ENCODE data around the gene KSR1. TPM values are rescaled to one million over a fixed set of nuclear protein-coding genes. Genes with fewer than 3 reads are reported as not detected.

Gene KSR1
- total RNA-seq, 1 experiment from 2014 or later = 19.1 TPM

GRCh38 chr17:27567563-27567859 is 111.3 kb downstream of the KSR1 start:
- BruUV-seq (replicated peaks) = no TSS peak
- Histone ChIP-seq H4K20me1 (ENCODE audit: insufficient read depth) (no peaks in the 10 kb centered on the region), H3K9me2 (ENCODE audit: insufficient read depth) (no peaks in the 10 kb centered on the region), H3K4me1 (replicated peaks; ENCODE audit: insufficient read depth) (peaks cover 9% of the 10 kb centered on the region), H2AFZ (no peak overlapping the region), H3K27ac (no peak overlapping the region), H3K4me3 (no peak overlapping the region), H3K9me3 (ENCODE audit: insufficient read depth, low read depth) (no peaks in the 10 kb centered on the region), H3K4me2 (no peak overlapping the region), H3K79me2 (ENCODE audit: low read depth) (no peaks in the 10 kb centered on the region), H3K36me3 (ENCODE audit: low read depth) (no peaks in the 10 kb centered on the region), H3F3A (ENCODE audit: insufficient read depth, low read depth) (no peaks in the 10 kb centered on the region), H3K27me3 (ENCODE audit: insufficient read depth, low read depth) (no peaks in the 10 kb centered on the region)
- DNase-seq = no peak
- CTCF ChIA-PET = no interaction called here
- intact Hi-C loops (cut with micrococcal nuclease; ENCODE audit: unreplicated experiment) = no loop called here
- POLR2A ChIA-PET (ENCODE audit: unreplicated experiment) = no interaction called here
- no peak for TF ChIP-seq EZH2 (IDR thresholded peaks at IDR 0.05; ENCODE audit: low read depth)
- no peak for TF ChIP-seq CTCF (conservative IDR thresholded peaks at IDR 0.05)

GRCh38 chr17:27568216-27568615 is 112.0 kb downstream of the KSR1 start:
- intact Hi-C loops (cut with micrococcal nuclease; ENCODE audit: unreplicated experiment) = no loop called here

GRCh38 chr17:27568811-27569210 is 112.6 kb downstream of the KSR1 start:
- no peak overlapping the region for H3K4me2 ChIP-seq
- H3F3A ChIP-seq (ENCODE audit: insufficient read depth, low read depth) = no peaks in the 10 kb centered on the region
- no peaks in the 10 kb centered on the region for H4K20me1 ChIP-seq (ENCODE audit: insufficient read depth)
- no peaks in the 10 kb centered on the region for H3K9me3 ChIP-seq (ENCODE audit: insufficient read depth, low read depth)
- H3K9me2 ChIP-seq (ENCODE audit: insufficient read depth) = no peaks in the 10 kb centered on the region
- ChIA-PET CTCF (no interaction called here), POLR2A (ENCODE audit: unreplicated experiment) (no interaction called here)
- no TSS peak for BruUV-seq (replicated peaks)
- H3K4me3 ChIP-seq = no peak overlapping the region
- no peaks in the 10 kb centered on the region for H3K79me2 ChIP-seq (ENCODE audit: low read depth)
- H3K27ac ChIP-seq = no peak overlapping the region
- intact Hi-C loops (cut with micrococcal nuclease; ENCODE audit: unreplicated experiment) = no loop called here
- DNase-seq = no peak
- no peak overlapping the region for H2AFZ ChIP-seq
- H3K4me1 ChIP-seq (replicated peaks; ENCODE audit: insufficient read depth) = peaks cover 13% of the 10 kb centered on the region
- no peaks in the 10 kb centered on the region for H3K27me3 ChIP-seq (ENCODE audit: insufficient read depth, low read depth)
- TF ChIP-seq CTCF (conservative IDR thresholded peaks at IDR 0.05) = no peak
- no peak for TF ChIP-seq EZH2 (IDR thresholded peaks at IDR 0.05; ENCODE audit: low read depth)
- H3K36me3 ChIP-seq (ENCODE audit: low read depth) = no peaks in the 10 kb centered on the region

More at GRCh38 chr17:27568216-27568615, 112.0 kb downstream of the KSR1 start:
- Histone ChIP-seq H2AFZ (no peak overlapping the region), H3K4me2 (no peak overlapping the region), H3K9me2 (ENCODE audit: insufficient read depth) (no peaks in the 10 kb centered on the region), H3K79me2 (ENCODE audit: low read depth) (no peaks in the 10 kb centered on the region), H3K27me3 (ENCODE audit: insufficient read depth, low read depth) (no peaks in the 10 kb centered on the region), H4K20me1 (ENCODE audit: insufficient read depth) (no peaks in the 10 kb centered on the region), H3K27ac (no peak overlapping the region), H3K4me3 (no peak overlapping the region), H3K4me1 (replicated peaks; ENCODE audit: insufficient read depth) (peaks cover 9% of the 10 kb centered on the region), H3K36me3 (ENCODE audit: low read depth) (no peaks in the 10 kb centered on the region), H3F3A (ENCODE audit: insufficient read depth, low read depth) (no peaks in the 10 kb centered on the region), H3K9me3 (ENCODE audit: insufficient read depth, low read depth) (no peaks in the 10 kb centered on the region)
- ChIA-PET CTCF (no interaction called here), POLR2A (ENCODE audit: unreplicated experiment) (no interaction called here)
- BruUV-seq (replicated peaks) = no TSS peak
- no peak for DNase-seq
- no peak for TF ChIP-seq EZH2 (IDR thresholded peaks at IDR 0.05; ENCODE audit: low read depth)
- TF ChIP-seq CTCF (conservative IDR thresholded peaks at IDR 0.05) = no peak
